Thyroid gland (tissue), 4 donors: Measurements from ENCODE around the gene PC. TPM values are rescaled to one million over a fixed set of nuclear protein-coding genes. Genes with fewer than 3 reads are reported as not detected.

ENCODE experiments used
- DNase-seq, 2 donors: peaks; one replicate each; pipeline ENCODE4 v3.0.0-alpha.2; 2019
- H3K27ac ChIP-seq, 3 donors: fragments of 200-600 bp; sonication (generic); 1 replicate in 2 of 3; 2 replicates in 1 of 3; pipeline ENCODE4 v1.5.1; 2016 to 2019; ENCODE audit warnings: mild to moderate bottlenecking in 1 of 3, moderate library complexity in 1 of 3
- H3K27me3 ChIP-seq: fragments of 200-600 bp; sonication (generic); one replicate; pipeline ENCODE4 v1.5.1; 2019
- H3K36me3 ChIP-seq, 2 donors: fragments of 200-600 bp; sonication (generic); one replicate each; pipeline ENCODE4 v1.5.1; 2016 to 2019
- H3K4me1 ChIP-seq, 2 donors: fragments of 200-600 bp; sonication (generic); one replicate each; pipeline ENCODE4 v1.5.1; 2017 to 2019
- H3K4me3 ChIP-seq, 3 donors: fragments of 200-600 bp; sonication (generic); replicated peaks in 1 of 3; 1 replicate in 2 of 3; 2 replicates in 1 of 3; pipeline ENCODE4 v1.5.1; 2016; ENCODE audit warnings: mild to moderate bottlenecking in 1 of 3
- H3K9me3 ChIP-seq: fragments of 200-600 bp; sonication (generic); one replicate; pipeline ENCODE4 v1.5.1; 2017
- CTCF ChIP-seq, 6 experiments: fragments of 200-600 bp in 3 of 6; fragments of 450-650 bp in 3 of 6; sonication (generic) in 3 of 6; IDR thresholded peaks; one replicate each; pipeline ENCODE4 v1.5.1; 2016 to 2019; ENCODE audit warnings: antibody characterized with exemption in 6 of 6, mild to moderate bottlenecking in 2 of 6, inconsistent platforms in 1 of 6, moderate library complexity in 1 of 6
- POLR2A ChIP-seq, 2 donors: fragments of 450-650 bp; IDR thresholded peaks; one replicate each; pipeline ENCODE4 v1.6.1; 2017; ENCODE audit warnings: antibody characterized with exemption in 2 of 2, mild to moderate bottlenecking in 2 of 2, moderate library complexity in 1 of 2
- WGBS, 2 donors: methylation state at CpG; one replicate each; pipeline ENCODE4 v1.1.5; 2017; 5-methylcytosine and 5-hydroxymethylcytosine counted together
- intact Hi-C: fragments of 100-400 bp; cut with DNase I; formaldehyde crosslinking; loops from one replicate; pipeline ENCODE4 v1.15.1; 2023
- total RNA-seq, 4 donors: library from RNA; depleted of rRNA; stranded (reverse); fragments of >200 nt; gene quantifications; one replicate each; pipeline ENCODE4 v1.2.3, GENCODE V29; 2016

Gene PC
- total RNA-seq, 4 donors from 2014 or later, result 5.4 to 34.3 (median 21.9) TPM

- Histone ChIP-seq H3K4me1 (no peaks in the 10 kb centered on the region), H3K36me3 (no peaks in the 10 kb centered on the region), H3K9me3 (no peaks in the 10 kb centered on the region), H3K27ac (no peak overlapping the region), H3K27me3 (no peaks in the 10 kb centered on the region), H3K4me3 (no peak overlapping the region)
- 95 to 96% methylated on average over 13 to 15 of the region's 16 CpGs for whole genome bisulfite sequencing, 2 donors
- intact Hi-C loops, result no loop called here
- TF ChIP-seq CTCF (IDR thresholded peaks at IDR 0.05), result no peak
- TF ChIP-seq POLR2A (IDR thresholded peaks at IDR 0.05), result no peak
- DNase-seq, result no peak
Measured at GRCh38 chr11:66870131-66870530, 88.1 kb downstream of the PC start.

GRCh38 chr11:66869567-66869870 is 88.7 kb downstream of the PC start:
- Histone ChIP-seq H3K4me1 (no peaks in the 10 kb centered on the region), H3K27me3 (no peaks in the 10 kb centered on the region), H3K27ac (no peak overlapping the region), H3K36me3 (no peaks in the 10 kb centered on the region), H3K9me3 (no peaks in the 10 kb centered on the region), H3K4me3 (no peak overlapping the region)
- 92 to 94% methylated on average over 9 of the region's 9 CpGs for WGBS, 2 donors
- no peak for DNase-seq
- TF ChIP-seq CTCF (IDR thresholded peaks at IDR 0.05) (no peak), POLR2A (IDR thresholded peaks at IDR 0.05) (no peak)
- intact Hi-C loops, result no loop called here

- 61 to 67% methylated on average over 15 to 25 of the region's 27 CpGs for WGBS, 2 donors
- H3K36me3 ChIP-seq, result no peaks in the 10 kb centered on the region
- DNase-seq, result peak; percentile 64 to 70
- no peak overlapping the region for H3K4me3 ChIP-seq
- no peaks in the 10 kb centered on the region for H3K27me3 ChIP-seq
- H3K4me1 ChIP-seq, result no peaks in the 10 kb centered on the region
- TF ChIP-seq CTCF (IDR thresholded peaks at IDR 0.05) (peak in 3 of 6 experiments; percentile 30 to 42 (median 36)), POLR2A (IDR thresholded peaks at IDR 0.05) (no peak)
- H3K27ac ChIP-seq, result no peak overlapping the region
- H3K9me3 ChIP-seq, result no peaks in the 10 kb centered on the region
- intact Hi-C loops, result no loop called here
Measured at GRCh38 chr11:66868726-66869566, 89.2 kb downstream of the PC start.

- no peak for DNase-seq
- intact Hi-C loops, result no loop called here
- no peak overlapping the region for H3K27ac ChIP-seq
- H3K9me3 ChIP-seq, result no peaks in the 10 kb centered on the region
- no peaks in the 10 kb centered on the region for H3K36me3 ChIP-seq
- 93 to 95% methylated on average over 13 of the region's 13 CpGs for WGBS, 2 donors
- no peaks in the 10 kb centered on the region for H3K4me1 ChIP-seq
- TF ChIP-seq CTCF (IDR thresholded peaks at IDR 0.05), result no peak
- no peak for TF ChIP-seq POLR2A (IDR thresholded peaks at IDR 0.05)
- H3K4me3 ChIP-seq, result no peak overlapping the region
- H3K27me3 ChIP-seq, result no peaks in the 10 kb centered on the region
Measured at GRCh38 chr11:66868082-66868725, 90.0 kb downstream of the PC start.

GRCh38 chr11:66867425-66868040 is 90.7 kb downstream of the PC start:
- WGBS, 2 donors, result 77 to 82% methylated on average over 7 to 8 of the region's 14 CpGs
- Histone ChIP-seq H3K4me1 (no peaks in the 10 kb centered on the region), H3K27ac (no peak overlapping the region), H3K9me3 (no peaks in the 10 kb centered on the region), H3K36me3 (no peaks in the 10 kb centered on the region), H3K4me3 (no peak overlapping the region), H3K27me3 (no peaks in the 10 kb centered on the region)
- DNase-seq, result no peak
- TF ChIP-seq POLR2A (IDR thresholded peaks at IDR 0.05) (no peak), CTCF (IDR thresholded peaks at IDR 0.05) (no peak)
- intact Hi-C loops, result no loop called here
